Natural killer cell (primary cell): ENCODE measurements around the gene TENT5A. TPM values are rescaled to one million over a fixed set of nuclear protein-coding genes. Genes with fewer than 3 reads are reported as not detected.

ENCODE experiments used
- ATAC-seq, 3 donors: fragments of 150-1000 bp in 2 of 3; fragments of 200-7000 bp in 1 of 3; cut with Tn5 transposase; 1 replicate in 1 of 3; 2 replicates in 2 of 3; pipeline ENCODE4 v1.10.0; 2021; ENCODE audit warnings: mild to moderate bottlenecking in 2 of 3, moderate library complexity in 2 of 3
- DNase-seq, 2 donors: peaks; one replicate each; pipeline versions ENCODE4 v3.0.0 to v3.0.0-alpha.2; 2013 to 2021; ENCODE audit warnings: mixed read lengths in 1 of 2
- H3K27ac ChIP-seq: one replicate; pipeline ENCODE4 v1.5.1; 2013; ENCODE audit warnings: mild to moderate bottlenecking, low read length
- H3K27me3 ChIP-seq: one replicate; pipeline ENCODE4 v1.6.1; 2013; ENCODE audit warnings: low read length; ENCODE audit not compliant: control insufficient read depth, insufficient read depth
- H3K36me3 ChIP-seq: one replicate; pipeline ENCODE4 v1.6.1; 2013; ENCODE audit warnings: low read length; ENCODE audit not compliant: control insufficient read depth, insufficient read depth
- H3K4me1 ChIP-seq: one replicate; pipeline ENCODE4 v1.6.1; 2013; ENCODE audit warnings: low read length; ENCODE audit not compliant: control insufficient read depth, insufficient read depth
- H3K4me3 ChIP-seq: one replicate; pipeline ENCODE4 v1.5.1; 2013; ENCODE audit warnings: low read length
- H3K9me3 ChIP-seq: one replicate; pipeline ENCODE4 v1.6.1; 2013; ENCODE audit warnings: low read length; ENCODE audit not compliant: control insufficient read depth, insufficient read depth
- H3K27ac Mint-ChIP-seq, 2 donors: one replicate each; pipeline ENCODE4 v1.8.0; 2022; ENCODE audit warnings: mild to moderate bottlenecking in 2 of 2, mixed read lengths in 2 of 2, moderate library complexity in 1 of 2
- H3K27me3 Mint-ChIP-seq, 2 donors: one replicate each; pipeline ENCODE4 v1.8.0; 2022; ENCODE audit warnings: low read depth in 2 of 2, mixed read lengths in 2 of 2
- H3K36me3 Mint-ChIP-seq: one replicate; pipeline ENCODE4 v1.8.0; 2022; ENCODE audit warnings: mixed read lengths
- H3K4me1 Mint-ChIP-seq, 2 donors: one replicate each; pipeline ENCODE4 v1.8.0; 2022; ENCODE audit warnings: mixed read lengths in 2 of 2
- H3K4me3 Mint-ChIP-seq: one replicate; pipeline ENCODE4 v1.8.0; 2022; ENCODE audit warnings: mild to moderate bottlenecking, moderate library complexity, mixed read lengths
- H3K9me3 Mint-ChIP-seq, 2 donors: one replicate each; pipeline ENCODE4 v1.8.0; 2022; ENCODE audit warnings: mixed read lengths in 2 of 2
- WGBS: methylation state at CpG from one replicate; pipeline ENCODE4 v1.1.7; 2013; ENCODE audit warnings: missing lambda C conversion rate; ENCODE audit not compliant: insufficient coverage; 5-methylcytosine and 5-hydroxymethylcytosine counted together
- intact Hi-C: fragments of 100-400 bp; cut with micrococcal nuclease; formaldehyde crosslinking; loops from one replicate; pipeline ENCODE4 v1.14.2; 2022
- total RNA-seq, 4 donors: library from RNA; stranded (reverse); fragments of 120-200 nt in 1 of 4; gene quantifications; one replicate each; pipeline versions ENCODE4 v1.2.3 to v1.2.4, GENCODE V29; 2013 to 2022
- TF ChIP-seq, protein P1 (sequence below): fragments of 200-600 bp; IDR thresholded peaks from one replicate; pipeline ENCODE4 v1.8.0; 2022; ENCODE audit warnings: antibody characterized with exemption

Gene TENT5A
- total RNA-seq, 3 donors from 2014 or later (not counting 1 experiment from before 2014, with no cell fraction given): 22.9 to 23.8 (median 22.9) TPM

DNA sequence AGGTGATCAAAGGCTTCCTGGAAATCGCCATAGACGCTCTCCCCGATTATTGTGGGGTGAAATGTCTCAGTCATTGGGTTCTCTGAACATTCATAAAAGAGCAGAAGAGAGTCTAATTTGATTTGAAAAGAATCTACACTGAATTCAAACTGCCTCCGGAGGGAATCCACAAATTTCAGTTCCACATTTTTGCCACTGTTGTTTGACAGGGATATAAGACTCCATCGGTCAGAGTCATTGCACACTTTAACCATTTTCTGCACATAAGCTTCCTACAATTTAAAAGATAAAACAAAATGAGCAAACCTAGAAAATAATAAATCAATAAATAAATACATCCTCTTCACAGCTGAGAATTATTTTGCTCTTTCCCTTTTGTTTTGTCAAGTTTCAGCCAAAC lies 2.3 kb downstream of the TENT5A start:
- Histone ChIP-seq H3K27ac (no peak overlapping the region), H3K4me1 (peaks cover 31% of the 10 kb centered on the region)

DNA sequence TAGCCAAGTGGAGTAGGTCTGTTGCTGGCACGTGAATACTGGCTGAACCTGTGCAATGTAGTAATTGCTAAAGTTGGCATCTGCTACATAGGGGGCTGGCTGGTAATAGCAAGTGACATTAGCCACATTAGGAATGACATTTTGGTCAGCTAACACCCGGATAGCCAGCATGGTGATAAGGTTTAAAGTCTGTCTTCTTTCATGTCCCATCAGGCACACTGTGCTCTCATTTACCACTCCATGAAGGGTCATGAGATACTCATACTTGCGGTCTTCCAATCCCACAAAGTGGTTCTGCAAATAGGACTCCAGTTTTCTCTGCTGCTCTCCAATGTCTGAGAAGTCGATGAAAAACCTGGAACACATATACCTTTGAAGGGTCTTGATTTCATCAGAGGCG lies 2.8 kb downstream of the TENT5A start:
- H3K27me3 Mint-ChIP-seq: peaks cover 0 to 3% of the 10 kb centered on the region in 2 donors
- peak overlapping the region; percentile 99 for H3K4me3 Mint-ChIP-seq

More for the DNA sequence above, 2.3 kb downstream of the TENT5A start:
- Mint-ChIP-seq H3K4me1 (peaks cover 68 to 69% of the 10 kb centered on the region in 2 donors), H3K9me3 (no peaks in the 10 kb centered on the region), H3K4me3 (peak overlapping the region; percentile 99), H3K27me3 (peaks cover 0 to 3% of the 10 kb centered on the region in 2 donors), H3K36me3 (peaks cover 9% of the 10 kb centered on the region), H3K27ac (peak overlapping the region; percentile 97 to 98)
- Histone ChIP-seq H3K4me3 (peak overlapping the region; percentile 93), H3K27me3 (no peaks in the 10 kb centered on the region), H3K36me3 (peaks cover 1% of the 10 kb centered on the region), H3K9me3 (no peaks in the 10 kb centered on the region)
- TF ChIP-seq, protein P1, sequence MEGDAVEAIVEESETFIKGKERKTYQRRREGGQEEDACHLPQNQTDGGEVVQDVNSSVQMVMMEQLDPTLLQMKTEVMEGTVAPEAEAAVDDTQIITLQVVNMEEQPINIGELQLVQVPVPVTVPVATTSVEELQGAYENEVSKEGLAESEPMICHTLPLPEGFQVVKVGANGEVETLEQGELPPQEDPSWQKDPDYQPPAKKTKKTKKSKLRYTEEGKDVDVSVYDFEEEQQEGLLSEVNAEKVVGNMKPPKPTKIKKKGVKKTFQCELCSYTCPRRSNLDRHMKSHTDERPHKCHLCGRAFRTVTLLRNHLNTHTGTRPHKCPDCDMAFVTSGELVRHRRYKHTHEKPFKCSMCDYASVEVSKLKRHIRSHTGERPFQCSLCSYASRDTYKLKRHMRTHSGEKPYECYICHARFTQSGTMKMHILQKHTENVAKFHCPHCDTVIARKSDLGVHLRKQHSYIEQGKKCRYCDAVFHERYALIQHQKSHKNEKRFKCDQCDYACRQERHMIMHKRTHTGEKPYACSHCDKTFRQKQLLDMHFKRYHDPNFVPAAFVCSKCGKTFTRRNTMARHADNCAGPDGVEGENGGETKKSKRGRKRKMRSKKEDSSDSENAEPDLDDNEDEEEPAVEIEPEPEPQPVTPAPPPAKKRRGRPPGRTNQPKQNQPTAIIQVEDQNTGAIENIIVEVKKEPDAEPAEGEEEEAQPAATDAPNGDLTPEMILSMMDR: no peak
- intact Hi-C loops: loop anchor here (5.0 kb wide), 3 partner anchors 1538 to 1973 kb away; partner anchors contain the start of gene ELOVL4
- ATAC-seq (no peak), DNase-seq (no peak)
- WGBS: 20% methylated on average over 5 of the region's 5 CpGs

DNA sequence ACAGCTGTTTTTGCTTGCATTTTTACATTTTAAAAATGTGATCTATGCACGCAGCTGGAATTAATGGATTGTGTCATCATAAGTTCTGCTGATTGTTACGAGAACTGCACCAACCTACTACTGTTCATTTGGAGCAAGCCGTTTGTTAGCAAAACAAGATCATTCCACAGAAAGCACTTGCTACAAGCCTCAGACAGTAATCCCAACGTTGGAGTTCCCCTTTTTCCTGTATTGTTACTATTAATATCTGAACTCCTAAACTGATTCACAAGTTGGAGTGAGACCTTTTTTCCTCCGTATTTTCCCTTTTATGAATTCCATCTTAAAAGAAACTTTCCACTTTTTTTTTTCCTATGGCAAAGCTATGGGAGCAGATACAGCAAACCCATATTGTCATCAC lies 3.5 kb downstream of the TENT5A start:
- H3K9me3 Mint-ChIP-seq: no peaks in the 10 kb centered on the region
- peak overlapping the region in 1 of 2 donors; percentile 97 for H3K27ac Mint-ChIP-seq
- H3K27ac ChIP-seq: no peak overlapping the region
- ATAC-seq (no peak), DNase-seq (no peak)
- peaks cover 1% of the 10 kb centered on the region for H3K36me3 ChIP-seq
- peaks cover 9% of the 10 kb centered on the region for H3K36me3 Mint-ChIP-seq
- TF ChIP-seq, protein P1: no peak
- no peaks in the 10 kb centered on the region for H3K27me3 Mint-ChIP-seq
- H3K4me3 Mint-ChIP-seq: peak overlapping the region; percentile 99
- H3K4me1 ChIP-seq: peaks cover 27% of the 10 kb centered on the region
- H3K27me3 ChIP-seq: no peaks in the 10 kb centered on the region
- intact Hi-C loops: no loop called here
- no peaks in the 10 kb centered on the region for H3K9me3 ChIP-seq
- H3K4me3 ChIP-seq: no peak overlapping the region
- peaks cover 76 to 77% of the 10 kb centered on the region in 2 donors for H3K4me1 Mint-ChIP-seq
- WGBS: 67% methylated on average over 5 of the region's 5 CpGs

More for the DNA sequence above, 2.8 kb downstream of the TENT5A start:
- WGBS: 48% methylated on average over 5 of the region's 5 CpGs
- Histone ChIP-seq H3K4me1 (peaks cover 32% of the 10 kb centered on the region), H3K27me3 (no peaks in the 10 kb centered on the region), H3K9me3 (no peaks in the 10 kb centered on the region), H3K27ac (no peak overlapping the region), H3K36me3 (peaks cover 1% of the 10 kb centered on the region), H3K4me3 (no peak overlapping the region)
- Mint-ChIP-seq H3K9me3 (no peaks in the 10 kb centered on the region), H3K27ac (peak overlapping the region in 1 of 2 donors; percentile 97), H3K4me1 (peaks cover 73 to 74% of the 10 kb centered on the region in 2 donors), H3K36me3 (peaks cover 9% of the 10 kb centered on the region)
- TF ChIP-seq, protein P1: no peak
- intact Hi-C loops: loop anchor here (5.0 kb wide), 3 partner anchors 1537 to 1972 kb away; partner anchors contain the start of gene ELOVL4
- DNase-seq (no peak), ATAC-seq (no peak)

DNA sequence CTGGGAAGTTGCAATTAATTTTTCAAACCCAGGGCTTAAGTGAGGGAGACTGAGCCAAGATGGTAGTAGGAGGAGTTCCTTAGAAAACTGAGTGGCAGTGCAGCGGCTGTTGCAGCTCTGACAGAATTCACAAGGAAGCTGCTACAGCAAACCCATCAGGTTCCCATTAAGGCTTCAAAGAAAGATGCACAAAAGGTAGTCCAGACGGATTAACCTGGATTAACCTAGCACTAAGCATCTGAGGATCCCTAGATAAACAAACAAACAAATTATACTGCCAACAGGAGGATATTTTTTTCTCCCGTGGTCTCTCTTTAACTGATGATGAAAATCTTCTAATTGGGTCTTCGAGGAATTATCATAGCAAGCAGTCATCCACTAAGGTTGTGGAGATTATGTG lies 5.2 kb downstream of the TENT5A start:
- H3K36me3 ChIP-seq: peaks cover 1% of the 10 kb centered on the region
- no peaks in the 10 kb centered on the region for H3K9me3 ChIP-seq
- Mint-ChIP-seq H3K4me1 (peaks cover 73 to 77% of the 10 kb centered on the region in 2 donors), H3K36me3 (peaks cover 9% of the 10 kb centered on the region), H3K27me3 (no peaks in the 10 kb centered on the region), H3K27ac (peak overlapping the region in 1 of 2 donors; percentile 46), H3K9me3 (no peaks in the 10 kb centered on the region), H3K4me3 (no peak overlapping the region)
- DNase-seq: no peak
- peaks cover 21% of the 10 kb centered on the region for H3K4me1 ChIP-seq
- no peak for ATAC-seq
- no peak overlapping the region for H3K27ac ChIP-seq
- TF ChIP-seq, protein P1: no peak
- 83% methylated on average over 4 of the region's 4 CpGs for WGBS
- H3K27me3 ChIP-seq: no peaks in the 10 kb centered on the region
- intact Hi-C loops: no loop called here
- H3K4me3 ChIP-seq: no peak overlapping the region
